Prostate gland (tissue), 2 donors: Measurements from ENCODE around the gene MYCBP2. TPM values are rescaled to one million over a fixed set of nuclear protein-coding genes. Genes with fewer than 3 reads are reported as not detected.

ENCODE experiments used
- DNase-seq: peaks from one replicate; pipeline ENCODE4 v3.0.0-alpha.2; 2019; ENCODE audit warnings: low spot score
- H3K27ac ChIP-seq, 2 donors: fragments of 200-600 bp; sonication (generic); 2 replicates each; pipeline ENCODE4 v1.5.1; 2017 to 2019
- H3K27me3 ChIP-seq: fragments of 200-600 bp; sonication (generic); replicated peaks from 2 replicates; pipeline ENCODE4 v1.5.1; 2019; ENCODE audit not compliant: insufficient read depth
- H3K36me3 ChIP-seq, 2 donors: fragments of 200-600 bp; sonication (generic); 1 replicate in 1 of 2; 2 replicates in 1 of 2; pipeline versions ENCODE4 v1.5.1 to v1.8.1; 2017 to 2019
- H3K4me1 ChIP-seq: fragments of 200-600 bp; sonication (generic); replicated peaks from 2 replicates; pipeline ENCODE4 v1.5.1; 2019
- H3K4me3 ChIP-seq, 2 donors: fragments of 200-600 bp; sonication (generic); 2 replicates each; pipeline ENCODE4 v1.5.1; 2017 to 2019
- H3K9me3 ChIP-seq: fragments of 200-600 bp; sonication (generic); 2 replicates; pipeline ENCODE4 v1.5.1; 2017
- POLR2A ChIP-seq: fragments of 450-650 bp; IDR thresholded peaks from one replicate; pipeline ENCODE4 v1.6.1; 2016; ENCODE audit warnings: antibody characterized with exemption, mild to moderate bottlenecking
- POLR2AphosphoS5 ChIP-seq: sonication (generic); formaldehyde crosslinking; IDR thresholded peaks from one replicate; pipeline ENCODE4 v1.6.1; 2017; ENCODE audit warnings: antibody characterized with exemption
- WGBS: methylation state at CpG from one replicate; pipeline ENCODE4 v1.1.5; 2018; 5-methylcytosine and 5-hydroxymethylcytosine counted together
- intact Hi-C: fragments of 100-400 bp; cut with DNase I; formaldehyde crosslinking; loops from one replicate; pipeline ENCODE4 v1.14.2; 2022
- total RNA-seq, 2 donors: library from RNA; depleted of rRNA; stranded (reverse); fragments of >200 nt; gene quantifications; one replicate each; pipeline ENCODE4 v1.1.0, GENCODE V29; 2016
- TF ChIP-seq, protein P1 (sequence below), 4 experiments: fragments of 200-600 bp in 2 of 4; fragments of 450-650 bp in 2 of 4; sonication (generic) in 2 of 4; IDR thresholded peaks; 1 replicate in 3 of 4; 2 replicates in 1 of 4; pipeline ENCODE4 v1.5.1; 2016 to 2019; ENCODE audit warnings: antibody characterized with exemption in 4 of 4, mild to moderate bottlenecking in 2 of 4, moderate library complexity in 2 of 4

The MYCBP2 gene
- total RNA-seq, 2 donors from 2014 or later: 127 to 132 TPM

DNA sequence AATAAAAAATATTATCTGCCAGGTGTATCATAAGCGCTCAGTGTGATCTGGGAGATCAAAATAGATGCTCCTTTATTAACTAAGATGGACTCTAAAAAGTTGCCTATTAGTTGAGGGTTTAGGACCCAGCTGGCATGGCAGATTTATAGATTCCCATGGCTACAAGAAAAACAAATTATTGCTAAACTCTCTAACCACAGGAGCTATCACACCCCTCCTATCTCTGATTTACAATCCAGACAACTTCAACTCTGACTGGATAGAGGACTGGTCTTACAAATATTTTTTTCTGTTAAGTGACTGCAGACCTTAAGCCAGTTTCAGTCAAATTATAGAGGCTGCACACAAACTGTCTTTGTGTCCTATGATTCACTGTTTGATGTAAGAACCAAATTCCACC is 45.4 kb upstream of the MYCBP2 start:
- no peaks in the 10 kb centered on the region for H3K27me3 ChIP-seq
- no peak for DNase-seq
- intact Hi-C loops: no loop called here
- TF ChIP-seq POLR2A (no peak), POLR2AphosphoS5 (no peak)
- TF ChIP-seq, protein P1, sequence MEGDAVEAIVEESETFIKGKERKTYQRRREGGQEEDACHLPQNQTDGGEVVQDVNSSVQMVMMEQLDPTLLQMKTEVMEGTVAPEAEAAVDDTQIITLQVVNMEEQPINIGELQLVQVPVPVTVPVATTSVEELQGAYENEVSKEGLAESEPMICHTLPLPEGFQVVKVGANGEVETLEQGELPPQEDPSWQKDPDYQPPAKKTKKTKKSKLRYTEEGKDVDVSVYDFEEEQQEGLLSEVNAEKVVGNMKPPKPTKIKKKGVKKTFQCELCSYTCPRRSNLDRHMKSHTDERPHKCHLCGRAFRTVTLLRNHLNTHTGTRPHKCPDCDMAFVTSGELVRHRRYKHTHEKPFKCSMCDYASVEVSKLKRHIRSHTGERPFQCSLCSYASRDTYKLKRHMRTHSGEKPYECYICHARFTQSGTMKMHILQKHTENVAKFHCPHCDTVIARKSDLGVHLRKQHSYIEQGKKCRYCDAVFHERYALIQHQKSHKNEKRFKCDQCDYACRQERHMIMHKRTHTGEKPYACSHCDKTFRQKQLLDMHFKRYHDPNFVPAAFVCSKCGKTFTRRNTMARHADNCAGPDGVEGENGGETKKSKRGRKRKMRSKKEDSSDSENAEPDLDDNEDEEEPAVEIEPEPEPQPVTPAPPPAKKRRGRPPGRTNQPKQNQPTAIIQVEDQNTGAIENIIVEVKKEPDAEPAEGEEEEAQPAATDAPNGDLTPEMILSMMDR (IDR thresholded peaks at IDR 0.05): no peak
- no peak overlapping the region for H3K4me3 ChIP-seq
- H3K4me1 ChIP-seq: no peaks in the 10 kb centered on the region
- H3K27ac ChIP-seq: no peak overlapping the region
- 90% methylated on average over 1 of the region's 1 CpG for WGBS
- H3K36me3 ChIP-seq: no peaks in the 10 kb centered on the region
- H3K9me3 ChIP-seq: no peaks in the 10 kb centered on the region

DNA sequence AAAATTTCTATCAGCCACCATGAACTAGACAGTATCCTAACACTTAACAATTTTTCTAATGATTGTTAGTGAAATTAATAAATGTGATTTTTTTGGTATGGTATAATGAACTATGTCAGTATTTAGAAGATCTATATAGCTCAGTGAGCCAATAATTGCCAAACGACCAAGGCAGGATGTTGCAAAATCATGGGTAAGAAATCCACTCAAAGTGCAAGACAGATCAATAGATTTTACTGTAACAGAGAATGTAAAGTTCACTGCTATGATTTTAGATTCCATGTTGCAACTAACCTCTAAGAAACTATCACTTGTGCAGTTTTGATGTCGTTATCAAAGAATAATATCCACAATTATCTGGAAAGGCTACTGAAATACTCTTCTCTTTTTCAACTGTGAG is 44.0 kb upstream of the MYCBP2 start:
- Histone ChIP-seq H3K4me3 (no peak overlapping the region), H3K36me3 (no peaks in the 10 kb centered on the region), H3K9me3 (no peaks in the 10 kb centered on the region), H3K4me1 (no peaks in the 10 kb centered on the region), H3K27me3 (no peaks in the 10 kb centered on the region), H3K27ac (no peak overlapping the region)
- TF ChIP-seq, protein P1 (IDR thresholded peaks at IDR 0.05): no peak
- TF ChIP-seq POLR2AphosphoS5: no peak
- no peak for TF ChIP-seq POLR2A
- no peak for DNase-seq
- intact Hi-C loops: no loop called here
- WGBS: 68% methylated on average over 2 of the region's 2 CpGs

DNA sequence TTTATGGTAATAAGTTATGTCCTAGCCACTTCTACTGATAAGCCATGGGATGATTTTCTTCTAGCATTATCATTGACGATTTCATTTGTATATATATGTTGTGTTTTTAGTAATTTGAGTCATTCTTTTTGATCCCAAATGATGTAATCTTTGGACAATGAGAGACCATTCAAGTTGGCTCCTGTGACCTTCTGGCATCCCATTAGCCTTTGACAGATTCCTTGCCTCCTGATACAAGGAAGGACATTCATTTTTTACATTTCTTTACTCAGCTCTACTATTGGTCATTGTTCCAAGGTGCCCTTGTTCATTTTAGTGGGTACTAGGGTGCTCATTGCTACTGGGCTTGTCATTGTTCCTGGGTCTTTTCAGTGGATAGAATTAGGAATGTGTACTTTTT is 35.3 kb upstream of the MYCBP2 start:
- no peaks in the 10 kb centered on the region for H3K27me3 ChIP-seq
- no peak overlapping the region for H3K4me3 ChIP-seq
- DNase-seq: no peak
- H3K27ac ChIP-seq: no peak overlapping the region
- H3K4me1 ChIP-seq: no peaks in the 10 kb centered on the region
- H3K9me3 ChIP-seq: no peaks in the 10 kb centered on the region
- 53% methylated on average over 1 of the region's 1 CpG for WGBS
- TF ChIP-seq POLR2A (no peak), POLR2AphosphoS5 (no peak)
- TF ChIP-seq, protein P1 (IDR thresholded peaks at IDR 0.05): no peak
- no peaks in the 10 kb centered on the region for H3K36me3 ChIP-seq
- intact Hi-C loops: no loop called here

DNA sequence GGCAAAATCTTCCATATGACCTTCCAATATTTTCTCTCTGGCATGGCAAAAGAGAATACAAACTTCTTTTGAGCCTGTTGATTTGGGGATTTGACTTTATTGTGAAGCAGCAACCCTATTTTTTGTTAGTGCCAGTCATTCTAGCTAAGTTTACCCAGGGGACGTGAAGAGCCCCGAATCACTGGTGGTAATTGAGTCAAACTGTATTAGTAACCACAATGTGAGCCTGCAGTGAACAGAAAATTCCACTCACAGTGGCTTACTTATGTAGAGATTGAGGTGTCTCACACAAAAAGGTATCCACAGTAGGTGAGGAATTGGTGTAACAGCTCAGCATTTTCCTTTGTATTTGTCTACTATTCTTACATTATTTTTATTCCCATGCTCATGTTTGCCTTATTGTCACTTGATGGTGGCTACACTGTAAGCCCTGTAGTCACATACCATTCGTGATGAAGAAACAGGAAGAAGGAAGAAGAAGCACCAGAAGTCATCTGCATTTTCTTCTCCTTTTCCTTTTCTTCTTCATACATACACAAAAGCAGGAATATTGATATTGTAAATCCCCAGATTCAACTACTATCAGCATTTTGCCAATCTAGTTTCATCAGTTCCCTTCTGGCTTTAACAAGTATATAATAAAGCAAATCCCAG is 33.3 kb upstream of the MYCBP2 start:
- WGBS: 75% methylated on average over 3 of the region's 3 CpGs
- no peak overlapping the region for H3K27ac ChIP-seq

DNA sequence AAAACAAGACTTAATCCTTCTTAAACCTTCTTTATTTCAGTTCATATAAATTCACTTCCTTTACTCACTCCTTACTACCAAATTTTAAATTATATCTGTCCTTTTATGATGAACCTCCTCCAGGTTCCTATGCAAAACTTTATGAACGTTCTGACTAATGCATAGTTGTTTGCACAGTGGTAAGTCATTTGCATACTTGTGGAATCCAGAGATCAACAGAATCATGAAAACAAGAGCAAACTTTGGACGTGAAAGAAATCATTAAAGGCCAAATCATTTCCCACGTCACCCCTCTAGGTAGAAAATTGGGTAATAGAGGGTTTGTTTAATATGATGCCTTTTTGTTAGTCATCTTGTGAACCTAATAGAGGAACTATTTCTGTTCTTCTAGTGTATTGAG is 32.3 kb upstream of the MYCBP2 start:
- 57% methylated on average over 3 of the region's 3 CpGs for WGBS
- no peaks in the 10 kb centered on the region for H3K4me1 ChIP-seq
- H3K27me3 ChIP-seq: no peaks in the 10 kb centered on the region
- H3K36me3 ChIP-seq: no peaks in the 10 kb centered on the region
- intact Hi-C loops: no loop called here
- no peak for DNase-seq
- H3K4me3 ChIP-seq: no peak overlapping the region
- no peak for TF ChIP-seq POLR2AphosphoS5
- TF ChIP-seq, protein P1 (IDR thresholded peaks at IDR 0.05): no peak
- no peak for TF ChIP-seq POLR2A
- no peaks in the 10 kb centered on the region for H3K9me3 ChIP-seq
- no peak overlapping the region for H3K27ac ChIP-seq

More for the DNA sequence above, 33.3 kb upstream of the MYCBP2 start:
- no peak for TF ChIP-seq POLR2A
- TF ChIP-seq, protein P1 (IDR thresholded peaks at IDR 0.05): no peak
- TF ChIP-seq POLR2AphosphoS5: no peak
- DNase-seq: no peak
- Histone ChIP-seq H3K4me1 (no peaks in the 10 kb centered on the region), H3K9me3 (no peaks in the 10 kb centered on the region), H3K36me3 (no peaks in the 10 kb centered on the region), H3K27me3 (no peaks in the 10 kb centered on the region), H3K4me3 (no peak overlapping the region)
- intact Hi-C loops: no loop called here
